HG03066 (cell line): Measurements from ENCODE around the gene FAAH.
"Not testable (repeated sequence)": the region's sequence is repeated elsewhere in the genome, so short reads cannot be mapped to it uniquely, and the experiment has no call there.

Experiments used
- ATAC-seq: cut with Tn5 transposase; IDR thresholded peaks from one replicate; pipeline ENCODE4 v1.9.1; 2021; ENCODE audit warnings: low read depth; ENCODE audit not compliant: unreplicated experiment

FAAH gene

GRCh38 chr1:46394108-46394871 is at the start of gene FAAH:
Gene FAAH (plus strand): TSS chr1:46394317. CDS start chr1:46394349, 32 bp downstream.
- ATAC-seq = no peak

- no peak for ATAC-seq
Observed at GRCh38 chr1:46344481-46344880, 49.6 kb upstream of the FAAH start.

DNA sequence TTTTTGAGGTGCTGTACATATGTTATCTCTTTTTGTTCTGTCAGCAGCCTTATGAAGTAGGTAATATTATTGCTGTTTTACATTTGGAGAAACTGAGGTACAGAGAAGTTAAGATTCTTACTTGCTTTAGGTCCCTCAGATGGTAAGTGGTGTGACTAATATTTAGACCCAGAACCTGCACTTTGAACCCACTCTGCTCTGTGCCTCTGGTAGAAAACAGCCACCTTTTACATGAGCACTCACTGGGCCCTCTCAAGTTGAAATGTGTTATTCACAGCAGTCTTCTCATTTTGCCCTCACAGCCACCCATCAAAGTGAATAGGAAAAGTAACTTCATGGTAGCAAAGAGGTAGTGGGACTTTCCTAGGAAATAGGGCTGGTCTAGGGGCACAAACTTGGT is 48.8 kb upstream of the FAAH start:
- ATAC-seq = no peak

DNA sequence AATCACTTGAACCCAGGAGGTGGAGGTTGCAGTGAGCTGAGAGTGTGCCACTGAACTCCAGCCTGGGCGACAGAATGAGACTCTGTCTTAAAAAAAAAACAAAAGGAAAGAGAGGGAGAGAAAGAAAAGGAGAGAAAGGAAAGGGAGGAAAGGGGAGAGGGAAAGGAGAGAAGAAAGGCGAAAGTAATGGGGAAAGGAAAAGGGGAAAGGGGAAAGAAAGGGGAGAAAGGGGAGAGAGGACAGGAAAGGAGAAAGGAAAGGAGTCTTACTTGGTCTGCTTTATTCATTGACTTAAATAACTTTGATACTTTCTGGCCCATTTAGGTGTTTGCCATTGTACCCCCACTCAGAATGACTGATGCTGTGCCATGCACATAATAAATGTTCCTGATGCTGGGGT is 41.8 kb upstream of the FAAH start:
- no peak for ATAC-seq

DNA sequence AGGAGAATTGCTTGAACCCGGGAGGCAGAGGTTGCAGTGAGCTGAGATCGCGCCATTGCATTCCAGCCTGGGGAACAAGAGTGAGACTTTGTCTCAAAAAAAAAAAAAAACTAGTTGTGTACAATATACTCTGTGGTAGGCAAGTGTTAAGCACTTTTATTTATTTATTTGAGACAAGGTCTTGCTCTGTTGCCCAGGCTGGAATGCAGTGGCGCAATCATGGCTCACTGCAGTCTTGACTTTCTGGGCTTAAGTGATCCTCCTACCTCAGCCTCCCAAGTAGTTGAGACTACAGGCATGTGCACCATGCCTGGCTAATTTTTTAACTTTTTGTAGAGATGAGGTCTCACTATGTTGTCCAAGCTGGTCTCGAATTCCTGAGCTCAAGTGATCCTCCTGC is 38.2 kb upstream of the FAAH start:
- ATAC-seq = not testable (repeated sequence)

GRCh38 chr1:46362158-46362557 is 32.0 kb upstream of the FAAH start:
- ATAC-seq = no peak

- no peak for ATAC-seq
Observed at GRCh38 chr1:46363121-46363520, 31.0 kb upstream of the FAAH start.

GRCh38 chr1:46364612-46365011 is 29.5 kb upstream of the FAAH start:
- no peak for ATAC-seq

DNA sequence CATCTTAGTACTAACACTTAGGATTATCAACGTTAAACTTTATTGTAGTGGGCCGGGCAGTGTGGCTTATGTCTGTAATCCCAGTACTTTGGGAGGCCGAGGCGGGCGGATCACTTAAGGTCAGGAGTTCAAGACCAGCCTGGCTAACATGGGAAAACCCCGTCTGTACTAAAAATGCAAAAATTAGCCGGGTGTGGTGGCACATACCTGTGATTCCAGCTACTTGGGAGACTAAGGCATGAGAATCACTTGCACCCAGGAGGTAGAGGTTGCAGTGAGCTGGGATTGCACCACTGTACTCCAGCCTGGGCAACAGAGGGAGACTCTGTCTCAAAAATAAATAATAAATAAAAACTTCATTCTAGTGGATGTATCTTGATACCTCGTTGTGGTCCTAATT is 28.3 kb upstream of the FAAH start:
- not testable (repeated sequence) for ATAC-seq

DNA sequence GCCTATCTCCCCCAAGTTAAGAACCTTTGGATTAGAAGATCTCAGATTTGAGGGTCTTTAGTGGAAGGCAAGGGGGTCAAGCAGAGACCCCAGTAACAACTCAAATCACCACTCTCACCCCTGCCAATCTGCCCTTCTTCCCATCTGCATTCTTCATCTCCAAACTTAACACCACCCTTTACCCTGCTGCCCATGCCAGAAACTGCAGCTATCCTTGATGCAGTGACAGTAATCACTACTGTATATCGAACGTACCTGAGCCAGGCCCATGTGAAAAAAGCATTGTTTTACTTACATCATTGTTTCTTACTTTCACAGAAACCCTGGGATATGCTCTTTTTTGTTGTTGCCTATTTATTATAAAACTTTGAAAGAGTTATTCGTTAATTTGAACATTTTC is 27.0 kb upstream of the FAAH start:
- ATAC-seq = no peak

DNA sequence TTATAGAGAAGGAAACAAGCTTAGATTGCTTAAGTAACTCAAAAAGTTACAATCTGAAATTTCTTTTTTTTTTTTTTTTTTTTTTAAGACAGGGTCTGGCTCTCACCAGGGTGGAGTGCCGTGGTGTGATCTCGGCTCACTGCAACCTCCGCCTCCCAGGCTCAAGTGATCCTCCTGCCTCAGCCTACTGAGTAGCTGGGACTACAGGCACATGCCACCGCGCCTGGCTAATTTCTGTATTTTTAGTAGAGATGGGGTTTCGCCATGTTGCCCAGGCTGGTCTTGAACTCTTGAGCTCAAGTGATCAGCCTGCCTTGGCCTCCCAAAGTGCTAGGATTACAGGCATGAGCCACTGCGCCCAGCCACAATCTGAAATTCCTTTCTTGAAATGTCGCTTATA is 26.4 kb upstream of the FAAH start:
- ATAC-seq = not testable (repeated sequence)

- ATAC-seq = no peak
Observed at GRCh38 chr1:46368791-46369190, 25.3 kb upstream of the FAAH start.

DNA sequence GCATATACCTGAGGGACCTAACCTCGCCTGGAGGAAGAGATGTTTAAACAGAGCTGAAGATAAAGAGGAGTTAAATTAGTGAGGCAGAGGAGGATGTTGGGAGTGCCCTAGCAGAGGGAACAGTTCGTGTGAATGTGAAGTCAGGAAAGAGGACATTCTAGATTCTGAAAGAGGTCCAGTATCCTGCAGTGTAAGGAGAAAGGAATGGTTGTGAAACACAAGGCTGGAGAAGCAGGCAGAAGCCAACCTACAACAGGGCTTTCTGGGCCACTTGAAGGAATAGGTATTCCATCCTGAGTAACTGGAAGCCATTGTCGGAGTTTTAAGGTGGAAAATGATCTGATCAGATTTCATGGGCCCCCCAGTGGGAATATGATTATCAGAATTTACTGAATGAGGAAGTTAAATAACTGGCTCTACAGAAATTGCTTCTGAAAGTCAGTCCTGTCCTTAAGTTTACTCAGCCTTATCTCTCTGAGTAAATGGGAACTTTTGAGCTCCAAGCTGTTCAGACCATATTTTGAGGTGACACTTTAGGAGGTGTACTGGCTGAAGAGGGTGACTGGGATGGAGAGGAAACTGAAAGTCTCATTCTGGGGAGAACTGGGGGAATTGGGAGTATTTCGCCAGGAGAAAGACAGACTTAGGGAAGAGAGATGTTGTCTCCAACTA is 24.4 kb upstream of the FAAH start:
- ATAC-seq = no peak

- ATAC-seq = no peak
Observed at GRCh38 chr1:46370214-46370633, 23.9 kb upstream of the FAAH start.

- no peak for ATAC-seq
Observed at GRCh38 chr1:46372431-46372830, 21.7 kb upstream of the FAAH start.

DNA sequence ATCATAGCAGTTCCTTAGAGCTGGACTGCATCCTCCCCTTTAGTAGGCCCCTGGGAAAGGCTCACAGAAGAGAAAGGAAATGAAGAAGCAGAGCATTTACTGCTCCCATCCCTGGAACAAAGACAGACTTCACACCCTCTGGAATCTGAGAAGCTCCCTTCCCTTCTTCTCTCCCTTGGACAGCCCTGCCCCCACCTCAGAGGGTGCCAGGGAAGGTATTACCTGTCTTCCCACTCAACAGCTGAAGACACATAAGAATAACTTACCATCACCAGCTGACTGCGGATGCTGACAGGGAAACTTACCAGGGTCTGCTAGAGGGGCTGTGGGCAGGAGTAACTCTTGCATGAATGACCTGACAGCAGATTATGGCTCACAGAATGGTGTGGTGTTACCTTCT is 14.1 kb upstream of the FAAH start:
- ATAC-seq = no peak

GRCh38 chr1:46380508-46380907 is 13.6 kb upstream of the FAAH start:
- no peak for ATAC-seq

- ATAC-seq = no peak
Observed at GRCh38 chr1:46393510-46393909, 607 bp upstream of the FAAH start.

DNA sequence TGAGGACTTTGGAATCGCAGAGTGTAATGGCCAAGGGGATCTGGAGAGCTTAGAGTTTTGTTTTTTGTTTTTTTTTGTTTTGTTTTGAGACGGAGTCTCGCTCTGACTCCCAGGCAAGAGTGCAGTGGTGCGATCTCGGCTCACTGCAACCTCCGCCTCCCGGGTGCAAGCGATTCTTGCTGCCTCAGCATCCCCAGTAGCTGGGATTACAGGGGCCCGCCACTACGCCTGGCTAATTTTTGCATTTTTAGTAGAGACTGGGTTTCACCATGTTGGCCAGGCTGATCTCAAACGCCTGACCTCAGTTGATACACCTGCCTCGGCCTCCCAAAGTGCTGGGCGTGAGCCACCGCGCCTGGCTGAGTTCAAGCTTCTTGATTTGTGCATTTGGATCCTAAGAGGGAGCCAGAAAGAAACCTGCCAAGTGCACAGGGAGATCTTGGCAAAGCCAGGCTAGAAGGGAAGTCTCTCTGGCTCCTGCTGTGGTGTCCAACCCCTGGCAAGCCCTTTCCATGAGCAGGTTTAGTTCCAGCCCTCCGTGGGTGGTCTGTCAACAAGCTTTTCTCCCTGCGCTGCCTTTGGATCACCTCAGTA is 852 bp downstream of the FAAH start:
- ATAC-seq = no peak

- no peak for ATAC-seq
Observed at GRCh38 chr1:46396441-46397398, 2.6 kb downstream of the FAAH start.

GRCh38 chr1:46399307-46399706 is 5.2 kb downstream of the FAAH start:
- ATAC-seq = no peak
